ENCODE data around the gene C1orf174.
A peak's percentile ranks its signal among the peaks of the same experiment; 100 is the strongest.

C1orf174 gene

DNA sequence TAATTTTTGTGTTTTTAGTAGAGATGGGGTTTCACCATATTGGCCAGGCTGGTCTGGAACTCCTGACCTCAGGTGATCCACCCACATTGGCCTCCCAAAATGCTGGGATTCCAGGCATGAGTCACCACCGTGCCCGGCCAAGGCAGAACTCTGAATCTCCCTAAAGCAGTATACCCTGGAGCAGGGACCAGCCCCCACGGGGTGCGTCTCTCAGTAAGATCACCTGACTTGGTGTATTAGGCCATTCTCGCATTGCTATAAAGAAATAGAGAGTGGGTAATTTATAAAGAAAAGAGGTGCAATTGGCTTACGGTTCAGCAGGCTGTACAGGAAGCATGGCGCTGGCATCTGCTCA lies 28.6 kb downstream of the C1orf174 start:
- no peak for DNase-seq (ENCODE audit: low read depth, low spot score)

DNA sequence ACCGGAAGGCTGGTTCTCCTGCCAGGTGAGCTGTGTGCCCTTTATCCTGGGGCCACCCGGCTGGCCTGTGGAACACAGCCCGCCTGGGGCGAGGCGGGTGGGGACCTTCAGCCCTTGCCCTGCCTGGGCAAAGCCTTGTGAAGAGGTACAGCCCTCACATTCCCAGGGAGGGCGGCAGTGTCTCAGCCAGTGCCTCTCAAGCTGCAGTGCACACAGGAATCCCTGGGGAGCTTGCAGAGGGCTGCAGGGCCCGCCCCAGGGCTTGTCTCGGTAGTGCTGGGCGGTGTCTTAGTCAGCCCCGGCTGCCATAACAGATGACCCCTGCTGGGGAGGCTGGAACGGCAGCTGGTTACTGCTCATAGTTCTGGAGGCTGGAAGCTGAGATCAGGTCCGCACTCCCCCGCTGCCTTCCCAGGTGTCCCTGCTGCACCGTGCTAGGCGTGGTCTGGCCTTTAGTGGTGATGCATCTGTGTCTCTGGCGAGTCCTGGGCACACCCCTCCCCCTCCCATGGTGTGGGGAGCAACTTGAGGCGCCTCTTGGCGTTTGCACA lies 30.2 kb downstream of the C1orf174 start:
- DNase-seq (ENCODE audit: low read depth, low spot score) = no peak

DNA sequence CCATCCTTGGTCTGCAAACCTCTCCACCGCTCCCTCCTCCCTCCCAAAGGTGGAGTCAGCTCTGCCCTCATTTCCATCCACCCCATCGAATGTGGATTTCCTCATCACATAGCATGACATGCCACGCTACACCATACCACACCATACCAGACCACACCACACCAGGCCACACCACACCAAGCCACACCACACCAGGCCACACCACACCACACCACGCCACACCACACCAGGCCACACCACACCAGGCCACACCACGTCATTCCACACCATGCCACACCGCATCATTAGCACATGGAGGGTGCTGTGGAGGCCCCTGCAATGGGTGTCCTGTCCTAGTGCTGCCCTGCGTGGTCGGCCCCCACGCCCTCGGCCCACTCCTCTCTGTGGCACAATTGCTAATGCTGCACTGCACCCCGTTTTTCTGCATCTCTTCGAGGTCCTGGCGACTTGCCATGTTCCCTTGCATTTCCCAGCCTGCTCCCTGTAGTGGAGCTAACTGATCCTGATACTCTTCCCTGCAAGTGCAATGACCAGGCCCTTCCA lies 31.5 kb downstream of the C1orf174 start:
- no peak for DNase-seq (ENCODE audit: low read depth, low spot score)

DNA sequence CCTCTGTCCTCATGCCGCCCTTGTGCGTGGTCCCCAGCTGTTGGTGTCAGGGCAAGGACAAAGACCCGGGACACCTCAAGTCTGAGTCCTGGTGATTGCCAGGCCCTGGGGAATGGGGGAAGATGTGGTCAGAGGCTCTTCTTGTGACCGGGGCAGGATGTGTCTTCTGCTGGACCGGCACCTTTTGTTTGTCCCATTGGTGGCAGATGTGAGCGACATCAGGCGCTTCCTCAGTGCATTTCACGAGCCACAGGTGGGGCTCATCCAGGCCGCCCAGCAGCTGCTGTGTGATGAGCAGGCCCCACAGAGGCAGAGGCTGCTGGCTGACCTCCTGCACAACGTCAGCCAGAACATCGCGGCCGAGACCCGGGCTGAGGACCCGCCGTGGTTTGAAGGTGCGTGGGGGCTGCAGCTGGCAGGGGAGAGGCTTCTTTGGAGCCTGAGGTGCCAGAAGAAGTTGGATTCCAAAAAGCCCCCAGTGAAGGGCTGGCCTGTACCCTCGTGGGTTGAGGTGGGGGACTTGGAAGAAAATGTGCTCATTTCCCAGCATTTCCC lies 34.4 kb downstream of the C1orf174 start:
- DNase-seq (ENCODE audit: low read depth, low spot score) = no peak

DNA sequence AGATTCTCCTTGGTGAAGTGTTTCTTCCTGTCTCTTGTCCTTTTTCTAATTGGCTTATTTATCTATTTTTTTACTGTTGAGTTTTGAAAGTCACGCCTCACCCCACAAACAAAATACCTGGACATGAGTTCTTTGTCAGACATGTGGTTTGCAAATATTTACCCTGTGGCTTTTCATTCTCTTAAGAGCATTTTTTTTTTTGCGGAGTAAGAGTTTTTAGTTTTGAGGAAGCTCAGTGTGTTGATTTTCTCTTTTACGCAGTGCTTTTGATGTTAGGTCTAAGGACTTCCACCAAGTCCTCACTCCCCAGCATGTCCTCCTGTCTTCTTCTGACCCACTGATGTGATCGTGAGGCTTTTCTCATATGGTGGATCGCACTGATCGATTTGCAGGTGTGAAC lies 35.2 kb downstream of the C1orf174 start:
- DNase-seq (ENCODE audit: low read depth, low spot score) = no peak

DNA sequence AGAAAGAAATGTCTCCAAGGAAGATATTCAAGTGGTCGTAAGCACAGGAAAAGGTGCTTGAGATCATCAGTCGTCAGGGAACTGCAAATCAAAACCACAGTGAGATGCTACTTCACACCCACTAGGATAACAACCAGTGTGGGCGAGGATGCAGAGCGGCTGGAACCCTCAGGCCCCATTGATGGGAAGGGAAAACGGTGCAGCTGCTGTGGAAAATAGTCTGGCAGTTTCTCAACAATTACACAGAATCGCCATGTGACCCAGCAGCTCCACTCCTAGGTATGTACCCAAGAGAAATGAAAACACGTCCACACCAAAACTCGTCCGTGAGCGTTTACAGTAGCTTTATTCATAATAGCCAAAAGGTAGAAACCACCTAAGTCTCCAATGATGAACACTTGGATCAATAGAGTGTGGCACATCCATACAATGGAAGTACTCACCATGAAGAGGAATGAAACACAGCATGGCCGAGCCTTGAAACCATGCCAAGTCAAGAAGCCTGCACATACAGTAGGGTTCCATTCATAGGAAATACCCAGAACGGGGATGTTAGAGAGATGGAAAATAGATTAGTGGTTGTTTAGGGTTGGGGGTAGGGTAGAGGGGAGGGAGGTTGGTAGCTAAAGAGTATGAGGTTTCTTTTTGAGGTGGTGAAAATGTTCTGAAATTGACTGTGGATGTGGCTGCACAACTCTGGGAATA lies 36.7 kb downstream of the C1orf174 start:
- no peak for DNase-seq (ENCODE audit: low read depth, low spot score)

DNA sequence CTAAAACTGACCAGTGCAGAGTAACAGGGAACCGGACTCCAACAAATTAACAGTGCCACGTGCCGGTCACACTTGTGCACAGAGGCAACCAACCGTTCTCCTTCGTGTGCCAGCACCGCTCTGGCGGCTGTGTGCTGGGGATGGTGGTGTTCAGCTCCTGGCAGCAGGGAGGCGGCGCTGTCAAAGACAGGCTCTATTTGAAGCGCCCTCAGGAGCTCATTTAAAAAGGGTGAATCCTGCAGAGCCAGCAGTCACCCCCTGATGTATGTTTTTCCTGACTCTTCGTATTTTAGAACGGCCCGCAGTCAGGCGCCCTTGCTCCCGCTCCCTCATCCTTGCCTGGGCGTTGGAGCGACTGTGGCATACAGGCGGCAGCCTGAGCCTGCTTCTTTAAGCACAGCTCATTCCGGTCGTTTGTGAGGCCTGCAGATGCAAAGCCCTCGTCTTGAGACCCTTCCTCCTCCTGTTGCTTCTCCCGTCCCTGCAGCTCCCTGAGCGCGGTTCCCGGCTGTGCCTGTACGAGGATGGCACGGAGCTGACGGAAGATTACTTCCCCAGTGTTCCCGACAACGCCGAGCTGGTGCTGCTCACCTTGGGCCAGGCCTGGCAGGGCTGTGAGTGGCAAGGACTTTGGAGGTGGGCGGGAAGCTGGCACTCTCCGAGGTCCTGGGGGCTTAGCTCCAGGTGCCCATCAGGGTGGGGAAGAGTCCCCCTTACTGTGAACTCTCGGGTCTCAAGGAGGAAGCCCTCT lies 41.7 kb downstream of the C1orf174 start:
- no peak for DNase-seq (ENCODE audit: low read depth, low spot score)

DNA sequence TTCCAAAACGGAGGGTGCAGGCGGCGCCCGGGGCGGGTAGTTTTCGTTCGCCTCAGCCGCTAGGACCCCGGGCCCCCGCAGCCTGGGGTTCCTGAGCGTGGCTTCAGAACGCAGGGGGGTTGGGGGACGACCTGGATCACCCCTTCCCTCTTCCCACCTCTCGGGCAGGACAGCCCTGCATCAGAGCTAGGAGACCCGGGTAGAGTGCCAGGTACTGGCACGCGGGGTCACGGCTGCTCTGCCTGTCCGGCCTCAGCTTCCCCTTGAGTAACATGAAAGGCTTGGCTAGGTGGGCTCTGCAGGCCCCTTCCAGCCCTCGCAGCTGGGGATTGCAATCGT lies 42.3 kb downstream of the C1orf174 start:
- no peak for DNase-seq (ENCODE audit: low read depth, low spot score)

DNA sequence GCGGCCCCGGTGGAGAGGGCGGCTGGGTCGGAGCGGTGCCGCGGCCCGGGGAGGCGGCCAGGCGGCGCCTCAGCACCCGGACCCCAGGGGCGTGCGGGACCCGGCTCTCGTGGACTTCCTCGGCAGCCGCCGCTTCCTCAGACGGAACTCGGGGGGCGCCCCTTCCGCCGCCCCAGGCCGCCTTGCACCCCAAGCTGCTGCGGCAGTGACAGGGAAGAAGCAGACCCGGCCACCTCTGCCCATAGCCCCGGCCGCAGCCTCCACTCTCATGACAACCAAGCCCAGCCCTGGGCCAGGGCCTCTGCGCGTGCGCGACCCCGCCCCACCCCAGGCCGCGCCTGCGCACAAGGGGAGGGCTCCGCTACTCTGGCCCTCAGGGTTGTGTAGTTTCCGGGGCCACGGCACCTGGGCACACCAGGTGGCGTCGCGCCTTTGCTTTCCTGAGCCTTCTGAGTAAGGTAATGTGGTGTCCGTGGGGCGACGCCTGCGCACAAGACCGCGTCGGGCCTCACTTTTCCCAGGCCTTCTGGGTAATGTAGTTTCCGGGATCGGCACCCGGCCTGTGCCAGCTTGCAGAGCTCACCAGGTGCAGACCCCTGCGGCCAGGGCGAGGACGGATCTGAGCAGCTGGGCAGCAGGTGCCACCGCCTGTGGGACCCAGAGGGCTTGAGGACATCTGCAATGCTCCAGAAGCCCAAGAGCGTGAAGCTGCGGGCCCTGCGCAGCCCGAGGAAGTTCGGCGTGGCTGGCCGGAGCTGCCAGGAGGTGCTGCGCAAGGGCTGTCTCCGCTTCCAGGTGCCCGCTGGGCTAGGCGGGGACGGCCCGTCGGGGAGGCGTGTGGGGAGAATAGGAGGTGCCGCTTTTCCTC lies 42.9 kb downstream of the C1orf174 start, which contains the start of the genes CEP104 and DFFB:
CEP104 (minus strand) TSS at position 289 of the 868 bp plus-strand sequence. CDS start 4,804 bp downstream, outside the sequence.
DFFB (plus strand) TSS at position 554 of the 868 bp plus-strand sequence; CDS start at position 682, 128 bp downstream.
- peak; percentile 90 for DNase-seq (ENCODE audit: low read depth, low spot score)

DNA sequence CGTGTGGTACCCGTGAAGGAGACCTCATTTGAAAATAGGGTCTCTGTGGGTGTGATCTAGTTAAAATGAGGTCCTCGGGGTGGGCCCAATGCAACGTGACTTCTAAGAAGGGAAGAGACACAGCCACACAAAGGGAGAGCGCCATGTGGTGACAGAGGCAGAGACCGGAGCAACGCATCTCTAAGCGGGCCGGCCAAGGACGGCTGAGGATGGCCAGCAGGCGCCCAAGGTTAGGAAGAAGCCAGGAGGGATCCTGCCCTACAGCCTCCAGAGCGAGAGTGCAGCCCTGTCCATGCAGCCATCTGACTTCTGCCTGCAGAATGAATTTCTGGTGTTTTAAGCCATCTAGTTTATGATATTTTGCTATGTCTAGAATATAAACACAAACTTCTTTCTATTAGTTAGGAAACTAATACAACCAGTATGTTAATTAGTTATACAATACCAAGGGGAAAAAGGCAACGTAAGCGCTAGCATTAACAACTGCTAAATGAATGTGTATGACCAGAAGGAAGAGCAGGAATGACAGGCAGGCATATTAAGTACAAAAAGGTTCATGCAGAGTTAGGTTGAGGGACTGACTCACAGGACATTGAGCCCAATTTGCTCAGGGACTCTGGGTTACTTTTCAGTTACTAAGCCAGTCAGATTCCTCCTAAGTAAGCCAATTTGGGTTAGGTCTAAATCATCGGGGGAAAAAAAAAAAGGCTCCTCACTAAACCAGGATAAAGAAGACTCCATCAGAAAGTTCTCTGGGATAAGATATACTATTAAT lies 47.2 kb downstream of the C1orf174 start:
- DNase-seq (ENCODE audit: low read depth, low spot score) = no peak

DNA sequence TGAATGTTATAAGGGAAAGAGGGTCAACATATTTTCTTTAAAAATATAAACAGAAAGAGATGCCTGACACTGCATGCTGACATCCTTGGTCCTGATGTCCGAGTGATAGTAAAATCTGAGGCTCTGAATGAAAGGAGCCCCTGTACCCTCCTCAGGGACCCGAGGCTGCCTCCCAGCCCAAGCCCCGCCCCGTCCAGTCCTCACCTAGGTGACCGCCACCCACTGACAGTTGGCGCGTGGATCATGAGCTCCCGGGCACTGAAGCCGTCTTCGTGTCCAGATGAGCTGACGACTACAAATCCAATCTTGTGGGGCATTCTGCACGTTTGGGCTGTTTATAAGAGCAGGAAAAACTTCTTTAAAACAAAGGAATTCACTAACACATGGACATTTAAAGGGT lies 48.0 kb downstream of the C1orf174 start:
- no peak for DNase-seq (ENCODE audit: low read depth, low spot score)

DNA sequence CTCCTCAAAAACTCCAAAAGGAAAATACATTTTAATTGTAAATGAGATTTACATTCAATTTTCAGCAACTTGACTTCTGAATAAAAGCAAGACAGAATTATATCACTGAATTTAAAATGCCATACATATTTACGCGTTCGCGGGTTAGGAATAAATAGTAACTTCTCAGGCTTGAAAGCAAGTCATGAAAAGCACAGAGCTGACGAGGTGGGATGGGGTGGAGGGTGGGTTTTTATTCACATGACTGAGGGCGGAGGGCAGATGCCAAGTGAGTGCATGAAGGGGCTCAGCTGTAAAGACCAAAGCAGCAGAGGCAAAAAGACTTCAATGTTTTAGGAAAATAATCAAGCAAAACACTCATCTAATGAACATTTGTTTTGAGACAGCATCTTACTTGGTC lies 48.8 kb downstream of the C1orf174 start:
- DNase-seq (ENCODE audit: low read depth, low spot score) = no peak

DNA sequence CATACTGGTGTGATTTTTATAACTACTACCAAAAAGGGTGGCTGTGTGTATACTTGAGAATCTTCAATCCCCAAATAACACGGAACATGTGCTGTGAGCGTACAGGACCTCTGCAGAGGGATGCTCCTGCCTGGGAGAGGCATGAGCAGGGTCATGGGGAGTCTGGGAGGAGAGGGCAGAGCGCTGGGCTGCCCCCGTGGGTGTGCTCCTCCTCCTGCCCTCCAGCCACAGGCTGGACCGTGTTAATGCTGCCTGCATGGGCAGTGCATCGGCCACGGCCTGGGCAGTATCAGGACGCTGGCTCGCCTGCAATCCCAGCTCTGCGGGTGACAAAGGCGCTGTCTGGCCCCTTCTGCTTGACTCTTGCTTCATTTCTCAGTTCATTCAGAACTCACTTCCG lies 49.2 kb downstream of the C1orf174 start:
- DNase-seq (ENCODE audit: low read depth, low spot score) = no peak

DNA sequence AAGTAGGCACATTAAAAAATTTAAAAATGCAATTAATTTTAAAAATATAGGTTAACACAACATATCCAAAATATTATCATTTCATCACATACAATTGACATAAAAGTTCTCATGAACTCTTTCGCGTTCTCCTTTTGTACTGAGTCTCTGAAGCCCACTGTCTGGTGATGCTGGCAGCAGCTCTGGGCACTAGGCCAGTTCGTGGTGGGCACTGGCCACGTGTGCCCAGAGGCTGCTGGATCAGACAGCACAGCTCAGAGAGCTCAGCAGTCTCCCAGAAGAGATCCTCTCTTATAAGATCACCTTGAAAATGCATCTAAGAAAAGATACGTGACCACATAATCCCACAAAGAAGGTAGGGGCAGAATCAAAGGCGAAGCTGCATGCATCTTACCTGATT lies 53.0 kb downstream of the C1orf174 start:
- no peak for DNase-seq (ENCODE audit: low read depth, low spot score)

DNA sequence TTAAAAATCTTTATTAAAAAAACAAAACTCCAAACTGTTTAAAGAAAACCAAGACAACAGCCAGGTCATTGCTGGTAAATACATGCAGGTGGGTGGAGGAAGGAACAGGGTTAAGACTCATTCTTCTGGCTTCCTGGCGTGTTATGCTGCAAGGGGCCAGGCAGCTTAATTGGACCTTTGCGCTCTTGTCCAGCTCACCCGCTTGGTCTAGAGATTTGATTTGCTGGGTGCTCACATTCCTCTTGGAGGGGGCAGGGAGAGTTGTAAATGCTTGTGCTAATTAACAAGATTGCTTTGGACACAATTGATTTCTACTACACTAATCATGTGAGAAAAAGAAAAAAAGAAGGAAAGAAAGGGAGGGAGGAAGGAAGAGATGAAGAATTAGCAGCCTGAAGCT lies 53.5 kb downstream of the C1orf174 start:
- no peak for DNase-seq (ENCODE audit: low read depth, low spot score)

DNA sequence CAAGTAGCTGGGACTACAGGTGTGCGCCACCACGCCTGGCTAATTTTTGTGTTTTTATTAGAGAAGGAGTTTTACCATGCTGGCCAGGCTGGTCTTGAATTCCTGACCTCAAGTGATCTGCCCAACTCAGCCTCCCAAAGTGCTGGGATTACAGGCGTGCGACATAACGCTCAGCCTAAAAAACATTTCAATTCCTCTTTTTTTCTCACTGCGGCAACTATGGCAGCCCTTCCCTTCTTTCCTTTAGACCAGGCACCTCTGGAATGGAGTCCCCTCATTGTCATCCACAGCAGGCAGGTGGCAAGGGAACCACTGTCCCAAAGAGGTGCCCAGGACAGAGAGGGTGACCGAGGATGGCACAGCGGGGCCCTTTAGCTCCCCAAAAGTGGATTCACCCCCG lies 57.2 kb downstream of the C1orf174 start:
- DNase-seq (ENCODE audit: low read depth, low spot score) = no peak

DNA sequence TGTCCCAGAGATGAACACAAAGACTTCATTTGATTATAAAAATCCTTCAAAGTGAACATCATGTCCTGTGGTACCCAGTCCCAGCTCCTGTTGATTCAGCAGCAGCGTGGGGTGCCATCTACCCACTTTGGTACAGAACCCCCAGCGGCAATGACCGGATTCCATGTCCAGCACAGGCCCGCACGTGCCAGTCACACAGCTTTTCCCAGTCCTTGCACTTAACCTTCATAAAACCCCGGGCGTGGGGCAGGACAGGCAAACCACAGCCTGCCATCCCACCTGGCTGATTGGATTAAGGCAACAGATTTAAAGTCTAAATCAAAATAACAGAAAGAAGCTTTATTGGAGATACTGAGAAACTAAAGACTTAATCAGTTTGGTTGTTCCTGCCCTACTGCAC lies 58.6 kb downstream of the C1orf174 start:
- no peak for DNase-seq (ENCODE audit: low read depth, low spot score)

All from activated naive CD8-positive, alpha-beta T cell treated with anti-CD3 and anti-CD28 coated beads, Interleukin-2, amount 50 U/mL, for 16 hours (primary cell).